GM18909 (cell line): ENCODE data around the gene CCDC89.
"Not testable (repeated sequence)": the region's sequence is repeated elsewhere in the genome, so short reads cannot be mapped to it uniquely, and the experiment has no call there.

Experiments used
- ATAC-seq: cut with Tn5 transposase; IDR thresholded peaks from one replicate; pipeline ENCODE4 v1.9.1; 2021; ENCODE audit warnings: mild to moderate bottlenecking; ENCODE audit not compliant: unreplicated experiment, poor library complexity

CCDC89 gene

DNA sequence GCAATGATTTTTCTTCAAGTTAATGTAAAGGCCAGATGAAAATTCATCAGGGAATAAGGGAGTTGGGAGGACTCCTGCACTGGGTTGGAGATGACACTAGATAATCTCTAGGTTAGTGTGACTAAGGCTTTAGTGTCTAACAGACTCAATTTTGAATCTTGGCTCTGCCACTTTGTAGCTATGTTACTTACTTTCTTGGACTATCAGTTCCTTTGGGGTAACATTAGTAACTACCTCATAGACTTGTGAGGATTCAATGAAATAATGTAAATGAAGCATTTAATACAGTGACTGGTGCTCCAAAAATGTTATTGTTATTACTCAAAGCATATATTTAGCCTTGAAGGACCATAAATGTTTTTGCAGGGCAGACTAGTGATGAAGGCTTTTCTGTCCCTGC is 9.6 kb upstream of the CCDC89 start:
- no peak for ATAC-seq

- peak; percentile 51 for ATAC-seq
Measured at GRCh38 chr11:85694385-85694980, 8.5 kb upstream of the CCDC89 start.

GRCh38 chr11:85685125-85685819 is 723 bp downstream of the CCDC89 start:
- no peak for ATAC-seq

- ATAC-seq = peak; percentile 67
Measured at GRCh38 chr11:85682330-85683305, 3.4 kb downstream of the CCDC89 start.

DNA sequence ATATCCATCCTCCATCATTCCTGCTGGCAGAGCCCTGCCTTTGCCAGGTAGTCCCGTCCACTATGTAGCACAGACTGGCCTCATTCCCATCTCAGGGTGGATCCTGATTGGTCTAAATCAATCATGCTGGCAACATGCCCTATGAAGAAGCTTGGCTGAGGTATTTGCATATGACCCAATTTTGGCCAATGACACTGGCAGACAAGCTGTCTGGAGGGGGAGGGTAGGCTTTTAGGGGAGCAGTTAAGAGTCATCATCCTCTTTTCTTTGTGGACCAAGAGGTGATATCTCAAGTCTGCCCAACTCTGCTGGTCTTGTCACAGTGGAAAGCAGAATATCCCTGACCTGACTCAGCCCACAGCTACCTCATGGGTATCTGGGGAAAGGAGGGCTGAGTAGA is 5.1 kb downstream of the CCDC89 start:
- ATAC-seq = no peak

GRCh38 chr11:85679576-85679975 is 6.4 kb downstream of the CCDC89 start:
- no peak for ATAC-seq

GRCh38 chr11:85673393-85673792 is 12.6 kb downstream of the CCDC89 start:
- ATAC-seq = no peak

GRCh38 chr11:85672105-85672902 is 13.7 kb downstream of the CCDC89 start:
- no peak for ATAC-seq

GRCh38 chr11:85670949-85671663 is 14.9 kb downstream of the CCDC89 start:
- ATAC-seq = not testable (repeated sequence)

DNA sequence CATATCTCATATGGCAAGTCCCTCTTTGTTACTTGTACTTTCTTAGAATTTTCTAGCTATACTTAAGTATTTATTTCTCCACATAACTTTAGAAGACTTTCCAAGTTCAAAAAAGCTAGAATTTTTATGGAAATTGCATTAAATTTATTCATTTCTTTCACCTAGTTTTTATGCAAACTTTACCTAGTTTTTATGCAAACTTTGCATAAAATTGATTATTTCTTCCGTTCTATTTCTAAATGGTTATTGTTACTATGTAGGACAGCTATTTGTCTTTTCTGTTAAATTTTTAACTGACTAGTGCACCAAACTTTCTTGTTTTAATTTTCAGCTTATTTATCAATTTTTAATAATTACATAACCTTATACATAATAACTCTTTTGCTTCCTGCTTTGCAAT is 17.8 kb downstream of the CCDC89 start:
- no peak for ATAC-seq

- no peak for ATAC-seq
Measured at GRCh38 chr11:85666687-85667086, 19.3 kb downstream of the CCDC89 start.

- ATAC-seq = no peak
Measured at GRCh38 chr11:85665733-85666132, 20.3 kb downstream of the CCDC89 start.

- peak; percentile 94 for ATAC-seq
Measured at GRCh38 chr11:85664615-85665481, 21.1 kb downstream of the CCDC89 start, which contains the start of gene CREBZF. CREBZF (minus strand) TSS chr11:85665129; CDS start chr11:85664875, 254 bp downstream.

- ATAC-seq = peak; percentile 69
Measured at GRCh38 chr11:85663753-85664614, 22.0 kb downstream of the CCDC89 start.

GRCh38 chr11:85663080-85663752 is 22.8 kb downstream of the CCDC89 start:
- ATAC-seq = no peak

DNA sequence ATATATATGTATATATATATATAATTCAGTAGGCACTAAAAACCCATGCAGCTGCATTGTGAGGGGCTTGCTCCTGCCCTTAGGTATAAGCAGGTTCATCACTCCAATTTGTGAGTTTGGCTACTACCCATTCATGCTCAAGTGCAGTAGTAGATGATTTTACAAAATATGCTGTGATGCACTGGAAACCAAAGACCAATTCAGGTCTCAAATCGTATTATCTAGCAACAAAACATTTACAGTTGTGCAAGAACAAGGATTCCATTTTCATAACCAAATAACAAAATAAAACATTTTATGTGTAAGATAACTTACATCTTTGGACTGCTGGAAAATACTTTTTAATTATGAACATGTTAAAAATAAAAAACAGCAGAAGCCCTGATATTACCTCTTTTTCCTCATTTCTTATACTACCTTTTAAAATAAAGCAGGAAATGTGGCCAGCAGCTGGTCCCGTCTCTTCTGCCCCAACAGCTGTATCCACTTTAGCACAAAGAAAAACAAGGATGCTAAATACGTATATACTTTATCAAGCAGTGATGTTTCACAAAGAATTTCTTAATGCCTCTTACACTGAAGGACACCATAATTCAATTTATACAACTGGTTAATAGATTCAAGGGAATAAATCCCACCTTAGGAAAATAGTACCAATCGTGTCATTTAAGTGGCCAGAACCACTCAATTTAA is 23.9 kb downstream of the CCDC89 start:
- no peak for ATAC-seq
